Liver (tissue), 9 donors: ENCODE results near the gene ADCYAP1R1. TPM values are rescaled to one million over a fixed set of nuclear protein-coding genes. Genes with fewer than 3 reads are reported as not detected.

Source experiments
- DNase-seq: peaks from one replicate; pipeline ENCODE4 v3.0.0-alpha.2; 2017; ENCODE audit warnings: low spot score
- H3K27ac ChIP-seq, 2 donors: one replicate each; pipeline ENCODE4 v1.7.0; 2013; ENCODE audit warnings: inconsistent platforms in 2 of 2, low read length in 2 of 2, control low read depth in 1 of 2, low read depth in 1 of 2, mild to moderate bottlenecking in 1 of 2
- H3K27me3 ChIP-seq, 4 donors: one replicate each; pipeline versions ENCODE4 v1.6.1 to v1.7.0; 2013; ENCODE audit warnings: low read length in 3 of 4, inconsistent platforms in 1 of 4, mild to moderate bottlenecking in 1 of 4, moderate library complexity in 1 of 4; ENCODE audit not compliant: control insufficient read depth in 4 of 4, insufficient read depth in 4 of 4
- H3K36me3 ChIP-seq, 4 donors: one replicate each; pipeline versions ENCODE4 v1.6.1 to v1.7.0; 2013; ENCODE audit warnings: low read length in 3 of 4, mild to moderate bottlenecking in 3 of 4, low read depth in 1 of 4, moderate library complexity in 1 of 4; ENCODE audit not compliant: control insufficient read depth in 4 of 4, insufficient read depth in 3 of 4
- H3K4me1 ChIP-seq, 4 donors: one replicate each; pipeline versions ENCODE4 v1.6.1 to v1.7.0; 2013; ENCODE audit warnings: low read length in 3 of 4, mild to moderate bottlenecking in 3 of 4, moderate library complexity in 1 of 4; ENCODE audit not compliant: control insufficient read depth in 4 of 4, insufficient read depth in 4 of 4
- H3K4me3 ChIP-seq, 3 donors: one replicate each; pipeline versions ENCODE4 v1.6.1 to v1.7.0; 2013; ENCODE audit warnings: low read length in 3 of 3, control low read depth in 1 of 3, low read depth in 1 of 3, mild to moderate bottlenecking in 1 of 3
- H3K9ac ChIP-seq, 2 donors: one replicate each; pipeline ENCODE4 v1.7.0; 2013; ENCODE audit warnings: low read length in 2 of 2, mild to moderate bottlenecking in 2 of 2, moderate library complexity in 2 of 2, control low read depth in 1 of 2, low read depth in 1 of 2
- H3K9me3 ChIP-seq, 4 donors: one replicate each; pipeline versions ENCODE4 v1.6.1 to v1.7.0; 2013; ENCODE audit warnings: low read length in 3 of 4; ENCODE audit not compliant: control insufficient read depth in 4 of 4
- EGR1 ChIP-seq, 2 donors: IDR thresholded peaks; 2 replicates each; pipeline ENCODE4 v1.6.1; 2016 to 2018; ENCODE audit warnings: antibody characterized with exemption in 2 of 2, low read depth in 2 of 2
- FOXA1 ChIP-seq: IDR thresholded peaks from 2 replicates; pipeline ENCODE4 v1.6.1; 2016; ENCODE audit warnings: antibody characterized with exemption
- FOXA2 ChIP-seq: IDR thresholded peaks from 2 replicates; pipeline ENCODE4 v1.6.1; 2016; ENCODE audit warnings: antibody characterized with exemption
- GABPA ChIP-seq, 2 donors: IDR thresholded peaks in 1 of 2; conservative IDR thresholded peaks in 1 of 2; 2 replicates each; pipeline ENCODE4 v1.6.1; 2016; ENCODE audit warnings: antibody characterized with exemption in 2 of 2, mild to moderate bottlenecking in 1 of 2, moderate library complexity in 1 of 2
- HNF4A ChIP-seq, 2 donors: conservative IDR thresholded peaks; 2 replicates each; pipeline ENCODE4 v1.6.1; 2016; ENCODE audit warnings: antibody characterized with exemption in 2 of 2, mild to moderate bottlenecking in 2 of 2
- HNF4G ChIP-seq: IDR thresholded peaks from 2 replicates; pipeline ENCODE4 v1.6.1; 2016; ENCODE audit warnings: antibody characterized with exemption
- JUND ChIP-seq, 2 donors: IDR thresholded peaks; 2 replicates each; pipeline ENCODE4 v1.6.1; 2016; ENCODE audit warnings: antibody characterized with exemption in 2 of 2
- NR2F2 ChIP-seq: IDR thresholded peaks from 2 replicates; pipeline ENCODE4 v1.6.1; 2016; ENCODE audit warnings: antibody characterized with exemption
- RAD21 ChIP-seq, 2 donors: IDR thresholded peaks; 2 replicates each; pipeline ENCODE4 v1.6.1; 2016; ENCODE audit warnings: antibody characterized with exemption in 2 of 2, mild to moderate bottlenecking in 2 of 2
- RXRA ChIP-seq, 2 donors: IDR thresholded peaks; 2 replicates each; pipeline ENCODE4 v1.6.1; 2017 to 2018; ENCODE audit warnings: antibody characterized with exemption in 2 of 2, mild to moderate bottlenecking in 1 of 2
- SP1 ChIP-seq: IDR thresholded peaks from 2 replicates; pipeline ENCODE4 v1.6.1; 2018; ENCODE audit warnings: antibody characterized with exemption, mild to moderate bottlenecking
- TAF1 ChIP-seq: conservative IDR thresholded peaks from 2 replicates; pipeline ENCODE4 v1.6.1; 2016; ENCODE audit warnings: antibody characterized with exemption, mild to moderate bottlenecking
- YY1 ChIP-seq: IDR thresholded peaks from 2 replicates; pipeline ENCODE4 v1.6.1; 2016; ENCODE audit warnings: antibody characterized with exemption, mild to moderate bottlenecking
- WGBS: extraction: QIAGEN DNeasy Blood & Tissue Kit; methylation state at CpG from one replicate; pipeline ENCODE4 v1.1.7; 2013; 5-methylcytosine and 5-hydroxymethylcytosine counted together
- polyA plus RNA-seq, 2 donors: library from polyadenylated mRNA; stranded (reverse) in 1 of 2; unstranded in 1 of 2; fragments of 200-250 nt in 1 of 2; fragments of >200 nt in 1 of 2; fragmentation: Nextera tagmentation in 1 of 2; extraction: Ambion mirVana in 1 of 2; gene quantifications; one replicate each; pipeline versions ENCODE4 v1.2.1 to v1.2.3, GENCODE V29; 2013 to 2015
- total RNA-seq, 2 donors: library from RNA; depleted of rRNA; stranded (reverse); fragments of >200 nt; gene quantifications; one replicate each; pipeline ENCODE4 v1.2.3, GENCODE V29; 2014
- TF ChIP-seq, protein P1 (sequence below): IDR thresholded peaks from 2 replicates; pipeline ENCODE4 v1.6.1; 2016; ENCODE audit warnings: antibody characterized with exemption, mild to moderate bottlenecking
- TF ChIP-seq, protein P2 (sequence below): IDR thresholded peaks from 2 replicates; pipeline ENCODE4 v1.6.1; 2016; ENCODE audit warnings: antibody characterized with exemption
- TF ChIP-seq, protein P3 (sequence below): IDR thresholded peaks from 2 replicates; pipeline ENCODE4 v1.6.1; 2016; ENCODE audit warnings: antibody characterized with exemption
- TF ChIP-seq, protein P4 (sequence below): fragments of 150-350 bp; IDR thresholded peaks from 2 replicates; pipeline ENCODE4 v1.5.1; 2017; ENCODE audit warnings: improper control_type of control experiment, low read depth, low read length; ENCODE audit not compliant: missing input control
- TF ChIP-seq, protein P5 (sequence below): IDR thresholded peaks from 2 replicates; pipeline ENCODE4 v1.6.1; 2016; ENCODE audit warnings: antibody characterized with exemption
- donor health status: healthy.
- donor health status: healthy.
- donor health status: healthy.
- donor health status: healthy.
- donor health status: healthy.

The ADCYAP1R1 gene
- total and polyA plus RNA-seq, 4 donors, result 0.05 to 0.67 (median 0.12) TPM; not detected in 1

DNA sequence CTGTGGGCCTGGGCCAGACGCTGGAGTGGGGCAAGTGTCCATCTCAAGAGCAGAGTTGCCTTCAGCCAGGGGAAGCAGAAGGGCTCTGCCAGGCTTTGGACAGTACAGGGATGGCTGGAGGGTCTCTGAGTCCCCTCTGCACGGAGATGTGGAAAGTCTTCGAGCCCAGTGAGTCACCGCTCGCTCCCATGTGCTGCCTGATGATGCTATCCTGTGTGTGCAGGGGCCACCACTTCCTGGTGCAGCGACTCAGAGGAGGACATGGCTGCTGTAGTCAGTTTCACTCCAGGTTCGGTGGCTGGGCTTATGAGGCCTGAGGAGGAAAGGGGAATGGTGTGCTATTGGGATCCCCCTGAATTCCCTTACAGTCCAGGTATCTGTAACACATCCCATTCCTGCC, 6.0 kb downstream of the ADCYAP1R1 start:
- Histone ChIP-seq H3K27ac (no peak overlapping the region), H3K36me3 (no peaks in the 10 kb centered on the region), H3K4me3 (no peak overlapping the region), H3K9ac (no peak overlapping the region), H3K9me3 (no peaks in the 10 kb centered on the region), H3K4me1 (no peaks in the 10 kb centered on the region), H3K27me3 (peaks cover 0 to 6% (median 0%) of the 10 kb centered on the region in 4 donors)
- 72% methylated on average over 7 of the region's 7 CpGs for WGBS
- no peak for DNase-seq
- TF ChIP-seq JUND (IDR thresholded peaks at IDR 0.05) (no peak), HNF4A (conservative IDR thresholded peaks at IDR 0.05) (no peak), FOXA1 (no peak), TAF1 (no peak), RXRA (IDR thresholded peaks at IDR 0.05) (no peak), GABPA (IDR thresholded peaks at IDR 0.05 in 1 of 2, conservative IDR thresholded peaks at IDR 0.05 in 1 of 2) (no peak), FOXA2 (no peak), EGR1 (IDR thresholded peaks at IDR 0.05; ENCODE audit: low read depth in 2 of 2) (no peak), YY1 (no peak), SP1 (no peak), NR2F2 (no peak), RAD21 (IDR thresholded peaks at IDR 0.05) (no peak), HNF4G (no peak)
- TF ChIP-seq, protein P1, sequence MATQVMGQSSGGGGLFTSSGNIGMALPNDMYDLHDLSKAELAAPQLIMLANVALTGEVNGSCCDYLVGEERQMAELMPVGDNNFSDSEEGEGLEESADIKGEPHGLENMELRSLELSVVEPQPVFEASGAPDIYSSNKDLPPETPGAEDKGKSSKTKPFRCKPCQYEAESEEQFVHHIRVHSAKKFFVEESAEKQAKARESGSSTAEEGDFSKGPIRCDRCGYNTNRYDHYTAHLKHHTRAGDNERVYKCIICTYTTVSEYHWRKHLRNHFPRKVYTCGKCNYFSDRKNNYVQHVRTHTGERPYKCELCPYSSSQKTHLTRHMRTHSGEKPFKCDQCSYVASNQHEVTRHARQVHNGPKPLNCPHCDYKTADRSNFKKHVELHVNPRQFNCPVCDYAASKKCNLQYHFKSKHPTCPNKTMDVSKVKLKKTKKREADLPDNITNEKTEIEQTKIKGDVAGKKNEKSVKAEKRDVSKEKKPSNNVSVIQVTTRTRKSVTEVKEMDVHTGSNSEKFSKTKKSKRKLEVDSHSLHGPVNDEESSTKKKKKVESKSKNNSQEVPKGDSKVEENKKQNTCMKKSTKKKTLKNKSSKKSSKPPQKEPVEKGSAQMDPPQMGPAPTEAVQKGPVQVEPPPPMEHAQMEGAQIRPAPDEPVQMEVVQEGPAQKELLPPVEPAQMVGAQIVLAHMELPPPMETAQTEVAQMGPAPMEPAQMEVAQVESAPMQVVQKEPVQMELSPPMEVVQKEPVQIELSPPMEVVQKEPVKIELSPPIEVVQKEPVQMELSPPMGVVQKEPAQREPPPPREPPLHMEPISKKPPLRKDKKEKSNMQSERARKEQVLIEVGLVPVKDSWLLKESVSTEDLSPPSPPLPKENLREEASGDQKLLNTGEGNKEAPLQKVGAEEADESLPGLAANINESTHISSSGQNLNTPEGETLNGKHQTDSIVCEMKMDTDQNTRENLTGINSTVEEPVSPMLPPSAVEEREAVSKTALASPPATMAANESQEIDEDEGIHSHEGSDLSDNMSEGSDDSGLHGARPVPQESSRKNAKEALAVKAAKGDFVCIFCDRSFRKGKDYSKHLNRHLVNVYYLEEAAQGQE, result no peak
- TF ChIP-seq, protein P2, sequence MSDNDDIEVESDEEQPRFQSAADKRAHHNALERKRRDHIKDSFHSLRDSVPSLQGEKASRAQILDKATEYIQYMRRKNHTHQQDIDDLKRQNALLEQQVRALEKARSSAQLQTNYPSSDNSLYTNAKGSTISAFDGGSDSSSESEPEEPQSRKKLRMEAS, result no peak
- TF ChIP-seq, protein P3, sequence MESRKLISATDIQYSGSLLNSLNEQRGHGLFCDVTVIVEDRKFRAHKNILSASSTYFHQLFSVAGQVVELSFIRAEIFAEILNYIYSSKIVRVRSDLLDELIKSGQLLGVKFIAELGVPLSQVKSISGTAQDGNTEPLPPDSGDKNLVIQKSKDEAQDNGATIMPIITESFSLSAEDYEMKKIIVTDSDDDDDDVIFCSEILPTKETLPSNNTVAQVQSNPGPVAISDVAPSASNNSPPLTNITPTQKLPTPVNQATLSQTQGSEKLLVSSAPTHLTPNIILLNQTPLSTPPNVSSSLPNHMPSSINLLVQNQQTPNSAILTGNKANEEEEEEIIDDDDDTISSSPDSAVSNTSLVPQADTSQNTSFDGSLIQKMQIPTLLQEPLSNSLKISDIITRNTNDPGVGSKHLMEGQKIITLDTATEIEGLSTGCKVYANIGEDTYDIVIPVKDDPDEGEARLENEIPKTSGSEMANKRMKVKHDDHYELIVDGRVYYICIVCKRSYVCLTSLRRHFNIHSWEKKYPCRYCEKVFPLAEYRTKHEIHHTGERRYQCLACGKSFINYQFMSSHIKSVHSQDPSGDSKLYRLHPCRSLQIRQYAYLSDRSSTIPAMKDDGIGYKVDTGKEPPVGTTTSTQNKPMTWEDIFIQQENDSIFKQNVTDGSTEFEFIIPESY, result no peak
- TF ChIP-seq, protein P4, sequence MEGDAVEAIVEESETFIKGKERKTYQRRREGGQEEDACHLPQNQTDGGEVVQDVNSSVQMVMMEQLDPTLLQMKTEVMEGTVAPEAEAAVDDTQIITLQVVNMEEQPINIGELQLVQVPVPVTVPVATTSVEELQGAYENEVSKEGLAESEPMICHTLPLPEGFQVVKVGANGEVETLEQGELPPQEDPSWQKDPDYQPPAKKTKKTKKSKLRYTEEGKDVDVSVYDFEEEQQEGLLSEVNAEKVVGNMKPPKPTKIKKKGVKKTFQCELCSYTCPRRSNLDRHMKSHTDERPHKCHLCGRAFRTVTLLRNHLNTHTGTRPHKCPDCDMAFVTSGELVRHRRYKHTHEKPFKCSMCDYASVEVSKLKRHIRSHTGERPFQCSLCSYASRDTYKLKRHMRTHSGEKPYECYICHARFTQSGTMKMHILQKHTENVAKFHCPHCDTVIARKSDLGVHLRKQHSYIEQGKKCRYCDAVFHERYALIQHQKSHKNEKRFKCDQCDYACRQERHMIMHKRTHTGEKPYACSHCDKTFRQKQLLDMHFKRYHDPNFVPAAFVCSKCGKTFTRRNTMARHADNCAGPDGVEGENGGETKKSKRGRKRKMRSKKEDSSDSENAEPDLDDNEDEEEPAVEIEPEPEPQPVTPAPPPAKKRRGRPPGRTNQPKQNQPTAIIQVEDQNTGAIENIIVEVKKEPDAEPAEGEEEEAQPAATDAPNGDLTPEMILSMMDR, result no peak
- TF ChIP-seq, protein P5, sequence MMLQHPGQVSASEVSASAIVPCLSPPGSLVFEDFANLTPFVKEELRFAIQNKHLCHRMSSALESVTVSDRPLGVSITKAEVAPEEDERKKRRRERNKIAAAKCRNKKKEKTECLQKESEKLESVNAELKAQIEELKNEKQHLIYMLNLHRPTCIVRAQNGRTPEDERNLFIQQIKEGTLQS, result no peak
